Activated T-helper 1 cell treated with anti-CD3 and anti-CD28 coated beads, Interleukin-2, amount 50 U/mL, for 16 hours (primary cell): ENCODE data around the gene L1CAM.

ENCODE experiments used
- DNase-seq, 2 donors: peaks; one replicate each; pipeline ENCODE4 v3.0.0-alpha.2; 2020; ENCODE audit warnings: low read depth in 1 of 2, low spot score in 1 of 2

Gene L1CAM

GRCh38 chrX:153879741-153880439 lies 6.1 kb downstream of the L1CAM start:
- no peak for DNase-seq

GRCh38 chrX:153878969-153879653 lies 6.9 kb downstream of the L1CAM start:
- DNase-seq = no peak

GRCh38 chrX:153878345-153878744 lies 7.6 kb downstream of the L1CAM start:
- DNase-seq = no peak

- DNase-seq = no peak
Measured at GRCh38 chrX:153877571-153878261, 8.3 kb downstream of the L1CAM start.

- no peak for DNase-seq
Measured at GRCh38 chrX:153876112-153876491, 9.9 kb downstream of the L1CAM start.

GRCh38 chrX:153875391-153876111 lies 10.4 kb downstream of the L1CAM start:
- DNase-seq = peak; percentile 51 to 61

- no peak for DNase-seq
Measured at GRCh38 chrX:153874366-153875125, 11.4 kb downstream of the L1CAM start.

GRCh38 chrX:153874085-153874365 lies 11.9 kb downstream of the L1CAM start:
- no peak for DNase-seq

- no peak for DNase-seq
Measured at GRCh38 chrX:153873282-153874084, 12.5 kb downstream of the L1CAM start.

GRCh38 chrX:153871946-153872878 lies 13.8 kb downstream of the L1CAM start:
- no peak for DNase-seq

GRCh38 chrX:153871451-153871850 lies 14.5 kb downstream of the L1CAM start:
- DNase-seq = no peak

GRCh38 chrX:153870791-153871360 lies 15.1 kb downstream of the L1CAM start:
- no peak for DNase-seq

- DNase-seq = no peak
Measured at GRCh38 chrX:153870288-153870690, 15.7 kb downstream of the L1CAM start.

- DNase-seq = no peak
Measured at GRCh38 chrX:153869473-153870287, 16.3 kb downstream of the L1CAM start.

- no peak for DNase-seq
Measured at GRCh38 chrX:153868576-153869472, 17.1 kb downstream of the L1CAM start.

GRCh38 chrX:153867671-153868070 lies 18.3 kb downstream of the L1CAM start:
- no peak for DNase-seq

- DNase-seq = no peak
Measured at GRCh38 chrX:153867139-153867538, 18.8 kb downstream of the L1CAM start.
